ENCODE measurements around the gene KLK11.

KLK11 gene

DNA sequence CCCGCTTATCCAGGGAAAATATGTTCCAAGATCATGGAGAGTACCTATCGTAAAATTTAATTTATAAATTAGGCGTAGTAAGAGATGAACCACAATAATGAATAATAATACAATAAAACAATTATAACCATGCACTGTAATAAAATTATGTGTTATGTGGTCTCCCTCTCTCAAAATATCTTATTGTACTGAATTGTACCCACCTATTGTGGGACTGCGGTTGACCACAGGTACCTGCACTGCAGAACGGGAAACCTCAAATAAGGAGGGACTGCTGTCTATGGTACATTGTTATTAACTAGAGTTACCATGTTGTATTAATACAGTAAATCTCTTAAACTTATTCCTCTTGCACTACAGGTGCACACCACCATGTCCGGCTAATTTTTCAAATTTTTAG, 13.7 kb upstream of the KLK11 start:
- Mint-ChIP-seq H3K9me3 (no peaks in the 10 kb centered on the region), H3K36me3 (peaks cover 4% of the 10 kb centered on the region), H3K4me1 (no peaks in the 10 kb centered on the region), H3K4me3 (no peak overlapping the region), H3K27ac (no peak overlapping the region)
- DNase-seq (ENCODE audit: low spot score in 2 of 2): no peak
- ATAC-seq: no peak

DNA sequence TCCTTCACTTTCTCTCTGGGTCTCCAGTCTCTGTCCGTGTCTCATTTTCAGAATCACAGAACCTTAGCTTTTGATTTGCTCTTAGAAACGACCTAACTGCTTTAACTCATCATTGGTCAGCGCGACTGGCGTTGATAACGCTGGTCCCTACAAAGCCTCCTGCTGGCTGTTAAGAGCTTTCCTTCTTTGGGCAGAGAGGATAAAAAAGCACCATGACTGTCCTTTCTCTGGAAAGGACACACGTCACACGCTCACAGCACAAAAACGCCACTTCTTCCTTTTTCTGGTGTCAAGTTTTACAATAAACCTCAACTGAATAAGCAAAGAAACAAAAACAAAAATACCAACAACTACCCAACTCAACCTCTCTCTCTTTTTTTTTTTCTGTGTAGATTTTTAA, 10.1 kb upstream of the KLK11 start:
- Mint-ChIP-seq H3K27ac (no peak overlapping the region), H3K9me3 (no peaks in the 10 kb centered on the region), H3K4me1 (no peaks in the 10 kb centered on the region), H3K36me3 (peaks cover 4% of the 10 kb centered on the region), H3K4me3 (no peak overlapping the region)
- DNase-seq (ENCODE audit: low spot score in 2 of 2): no peak
- ATAC-seq: no peak

DNA sequence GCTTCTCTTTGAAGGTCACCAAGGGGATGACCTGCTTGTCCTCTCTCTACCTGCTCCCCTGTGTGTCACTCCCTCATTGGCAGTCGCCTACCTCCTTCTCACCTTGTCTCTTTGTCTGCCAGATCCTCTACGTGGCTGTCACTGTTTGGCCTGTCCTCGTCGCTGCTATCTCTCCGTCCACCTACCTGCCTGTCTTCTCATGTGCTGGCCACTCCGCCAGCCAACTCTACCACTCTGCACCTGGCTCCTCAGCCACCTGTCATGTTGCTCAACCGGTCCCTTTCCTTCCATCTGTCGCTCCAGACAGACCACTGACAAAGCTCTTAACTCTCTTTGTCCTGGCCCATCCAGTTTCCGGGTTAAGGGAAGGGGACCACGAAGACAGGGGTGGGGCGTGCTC, 8.3 kb upstream of the KLK11 start, which contains the start of gene KLK12:
KLK12 (minus strand) TSS at position 299 of the 400 bp plus-strand sequence. CDS start 381 bp downstream, outside the sequence.
- no peak for ATAC-seq
- Mint-ChIP-seq H3K4me1 (no peaks in the 10 kb centered on the region), H3K4me3 (no peak within 1 kb of the TSS), H3K36me3 (peaks cover 4% of the 10 kb centered on the region), H3K9me3 (no peaks in the 10 kb centered on the region), H3K27ac (no peak within 1 kb of the TSS)
- no peak for DNase-seq (ENCODE audit: low spot score in 2 of 2)

DNA sequence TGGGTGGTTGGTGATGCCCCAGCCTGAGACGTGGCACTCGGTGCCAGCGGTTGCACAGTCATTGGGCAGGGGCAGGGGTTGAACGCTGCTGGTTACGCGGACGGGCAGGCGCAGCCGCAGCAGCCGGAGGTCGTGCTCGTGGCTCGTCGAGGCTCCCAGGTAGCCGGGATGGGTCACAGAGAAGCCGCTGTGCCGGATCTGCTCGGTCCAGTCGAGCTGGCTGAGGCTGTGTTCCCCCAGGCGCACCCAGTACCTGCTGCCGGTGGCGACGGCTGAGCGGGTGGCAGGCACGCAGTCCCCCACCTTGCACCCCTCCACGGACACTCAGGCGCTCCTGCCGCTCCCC, 5.4 kb upstream of the KLK11 start:
- Mint-ChIP-seq H3K27ac (no peak overlapping the region), H3K4me1 (no peaks in the 10 kb centered on the region), H3K36me3 (peaks cover 4% of the 10 kb centered on the region), H3K4me3 (no peak overlapping the region), H3K9me3 (no peaks in the 10 kb centered on the region)
- ATAC-seq (no peak), DNase-seq (ENCODE audit: low spot score in 2 of 2) (no peak)

DNA sequence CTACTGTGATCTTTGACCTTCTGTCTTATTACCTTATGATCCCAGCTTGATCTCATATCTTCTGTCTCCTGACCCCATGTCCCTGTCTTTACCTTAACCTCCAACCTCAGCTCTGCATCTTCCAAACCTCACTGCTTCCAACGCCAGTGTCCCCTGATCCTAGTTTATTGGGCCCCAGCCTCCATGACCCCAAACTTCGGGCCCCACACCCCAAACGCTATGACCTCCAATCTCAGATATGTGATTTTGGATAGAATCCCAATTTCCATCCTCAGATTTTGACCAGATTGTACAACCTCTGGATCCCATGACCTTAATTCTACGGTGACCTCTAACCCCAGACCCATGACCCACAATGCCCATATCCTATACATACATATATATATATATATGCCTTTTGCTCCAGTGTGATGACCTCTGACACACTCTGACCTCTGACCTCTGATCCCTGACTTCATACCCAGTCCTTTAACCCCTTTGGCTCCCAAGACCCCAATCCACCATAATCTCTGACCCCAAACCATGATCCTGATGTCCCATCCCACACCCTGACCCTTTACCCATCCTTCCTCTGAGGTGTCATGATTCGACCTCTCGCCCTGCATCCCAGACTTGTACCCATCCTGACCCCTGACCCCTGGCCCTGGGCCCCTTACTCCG, 4.9 kb upstream of the KLK11 start:
- Mint-ChIP-seq H3K4me3 (no peak overlapping the region), H3K36me3 (peaks cover 4% of the 10 kb centered on the region), H3K4me1 (no peaks in the 10 kb centered on the region), H3K9me3 (no peaks in the 10 kb centered on the region), H3K27ac (no peak overlapping the region)
- ATAC-seq: no peak
- DNase-seq (ENCODE audit: low spot score in 2 of 2): no peak

DNA sequence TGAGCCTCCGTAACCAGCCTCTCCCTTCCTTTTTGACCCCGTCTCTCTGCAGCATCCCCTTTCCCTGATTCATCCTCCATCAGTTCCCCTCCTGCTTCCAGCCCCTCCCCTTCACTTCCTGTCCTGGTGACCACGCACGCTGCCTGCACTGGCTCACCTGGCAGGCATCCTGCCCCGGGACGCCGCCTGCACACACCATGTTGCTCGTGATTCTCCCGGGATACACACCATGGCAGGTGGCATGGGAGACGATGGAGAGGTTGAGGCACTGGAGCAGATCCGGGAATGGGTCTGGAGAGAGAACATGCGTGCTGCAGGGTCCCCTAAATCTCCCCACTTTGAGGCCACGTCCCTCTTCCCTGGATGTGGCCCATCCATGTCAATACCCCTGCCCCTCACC, 4.2 kb upstream of the KLK11 start:
- no peaks in the 10 kb centered on the region for H3K4me1 Mint-ChIP-seq
- no peaks in the 10 kb centered on the region for H3K9me3 Mint-ChIP-seq
- DNase-seq (ENCODE audit: low spot score in 2 of 2) (no peak), ATAC-seq (no peak)
- H3K4me3 Mint-ChIP-seq: no peak overlapping the region
- peaks cover 4% of the 10 kb centered on the region for H3K36me3 Mint-ChIP-seq
- H3K27ac Mint-ChIP-seq: no peak overlapping the region

DNA sequence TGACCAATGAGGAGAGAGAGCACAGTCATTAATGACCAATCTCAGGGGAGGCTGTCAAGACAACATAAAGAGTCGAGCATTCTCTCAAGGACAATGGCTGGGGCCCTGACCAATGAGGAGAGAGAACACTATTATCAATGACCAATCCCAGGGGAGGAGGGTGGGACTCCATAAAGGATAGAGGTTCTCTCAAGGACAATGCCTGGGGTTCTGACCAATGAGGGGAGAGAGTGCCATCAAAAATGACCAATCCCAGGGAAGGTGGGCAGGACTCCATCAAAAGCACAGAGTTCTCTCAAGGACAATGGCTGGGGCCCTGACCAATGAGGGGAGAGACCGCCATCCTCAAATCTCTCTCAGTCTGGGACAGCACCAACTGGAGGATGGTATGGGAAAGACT, 3.3 kb upstream of the KLK11 start:
- DNase-seq (ENCODE audit: low spot score in 2 of 2) (no peak), ATAC-seq (no peak)
- H3K4me3 Mint-ChIP-seq: no peak overlapping the region
- H3K36me3 Mint-ChIP-seq: no peaks in the 10 kb centered on the region
- no peaks in the 10 kb centered on the region for H3K4me1 Mint-ChIP-seq
- no peaks in the 10 kb centered on the region for H3K9me3 Mint-ChIP-seq
- no peak overlapping the region for H3K27ac Mint-ChIP-seq

DNA sequence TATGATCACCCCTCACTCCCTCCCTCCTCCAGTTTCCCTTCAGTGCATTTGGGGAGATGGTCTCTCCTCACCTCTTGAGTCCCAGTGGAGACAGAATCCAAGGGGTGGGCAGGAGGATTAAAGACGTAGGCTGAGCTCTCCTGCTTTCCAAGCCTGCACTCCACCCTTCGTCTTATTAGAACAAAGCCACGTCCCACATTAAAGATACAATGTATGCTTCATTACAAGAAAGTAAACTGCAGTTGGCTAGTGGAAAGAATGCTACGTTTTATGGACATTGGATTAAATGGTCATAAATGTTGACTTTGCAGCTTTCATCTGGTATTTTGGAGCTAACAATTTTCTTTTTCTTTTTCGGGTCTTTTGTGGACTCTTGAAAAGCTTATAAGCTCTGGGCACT, 1.5 kb upstream of the KLK11 start:
- DNase-seq (ENCODE audit: low spot score in 2 of 2) (no peak), ATAC-seq (no peak)
- Mint-ChIP-seq H3K27ac (no peak overlapping the region), H3K36me3 (no peaks in the 10 kb centered on the region), H3K4me3 (no peak overlapping the region), H3K4me1 (no peaks in the 10 kb centered on the region), H3K9me3 (no peaks in the 10 kb centered on the region)

DNA sequence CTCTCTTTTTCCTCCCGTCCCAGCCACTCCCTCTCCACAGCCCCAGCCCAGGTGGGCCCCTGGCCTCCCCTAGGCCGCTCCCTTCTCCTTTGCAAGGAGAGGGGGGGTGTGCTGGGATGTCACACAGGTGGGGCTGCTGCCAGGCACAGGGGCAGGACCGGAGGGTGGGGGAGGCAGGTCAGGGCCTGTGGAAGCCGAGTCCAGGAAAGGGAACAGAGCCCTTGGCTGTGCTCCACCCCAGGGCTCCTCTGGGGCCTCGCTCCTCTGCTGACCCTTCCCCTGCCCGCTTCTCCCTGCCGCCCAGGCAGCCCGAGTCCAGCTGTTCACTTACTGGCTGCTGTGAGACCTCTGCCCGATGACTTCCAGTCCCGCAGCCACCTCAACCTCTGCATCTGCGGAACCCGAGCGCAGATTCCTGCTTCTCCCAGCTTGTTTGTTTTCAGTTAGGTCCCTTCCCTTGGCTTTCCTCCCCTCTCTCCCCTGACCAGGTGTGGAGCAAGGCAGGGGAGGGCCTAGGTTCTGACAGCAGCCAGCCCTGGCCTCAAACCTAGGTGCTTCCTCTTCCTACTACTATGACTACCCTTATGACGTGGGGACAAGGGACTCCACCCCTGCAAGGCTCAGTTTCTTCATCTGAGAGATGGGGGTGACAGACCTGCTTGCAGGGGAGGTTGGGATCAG, 850 bp upstream of the KLK11 start:
- H3K36me3 Mint-ChIP-seq: no peaks in the 10 kb centered on the region
- DNase-seq (ENCODE audit: low spot score in 2 of 2) (no peak), ATAC-seq (no peak)
- H3K9me3 Mint-ChIP-seq: no peaks in the 10 kb centered on the region
- no peak overlapping the region for H3K4me3 Mint-ChIP-seq
- H3K4me1 Mint-ChIP-seq: no peaks in the 10 kb centered on the region
- H3K27ac Mint-ChIP-seq: no peak overlapping the region

DNA sequence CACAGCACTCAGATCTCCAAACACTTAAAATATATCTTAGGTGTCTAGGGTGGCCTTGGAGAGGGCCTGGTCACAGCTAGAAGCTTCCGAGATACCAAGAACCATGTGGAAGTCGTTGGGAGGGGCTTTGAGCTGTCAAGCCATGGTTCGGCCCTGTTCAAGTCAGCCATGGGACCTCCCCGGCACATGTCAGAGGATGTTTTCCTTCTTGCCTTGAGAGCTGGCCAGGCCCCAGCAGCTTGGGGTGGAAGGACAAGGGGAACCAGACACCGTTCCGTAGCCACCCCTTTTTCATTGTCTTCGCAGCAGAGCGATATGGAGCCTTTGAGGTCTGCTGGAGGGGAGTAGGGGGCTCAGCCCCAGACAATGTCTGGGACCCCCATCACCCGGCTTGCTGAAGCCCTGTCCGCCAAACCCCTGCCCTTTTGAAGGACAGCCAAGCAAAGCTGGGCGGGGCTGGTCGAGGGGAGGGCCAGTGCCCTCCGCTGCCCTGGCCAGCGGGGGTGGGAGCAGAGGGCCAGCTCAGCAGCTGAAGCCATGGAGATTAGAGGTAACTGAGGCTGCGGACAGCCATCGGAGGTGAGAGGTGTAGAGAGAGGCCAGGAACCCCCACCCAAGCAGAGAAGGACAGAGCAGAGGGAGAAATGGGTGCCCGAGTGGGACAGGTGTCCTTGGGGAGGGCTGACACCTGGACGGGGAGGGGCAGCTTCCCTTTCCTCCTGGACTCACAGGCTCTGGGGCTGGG, 435 bp downstream of the KLK11 start:
- DNase-seq (ENCODE audit: low spot score in 2 of 2): no peak
- no peaks in the 10 kb centered on the region for H3K4me1 Mint-ChIP-seq

DNA sequence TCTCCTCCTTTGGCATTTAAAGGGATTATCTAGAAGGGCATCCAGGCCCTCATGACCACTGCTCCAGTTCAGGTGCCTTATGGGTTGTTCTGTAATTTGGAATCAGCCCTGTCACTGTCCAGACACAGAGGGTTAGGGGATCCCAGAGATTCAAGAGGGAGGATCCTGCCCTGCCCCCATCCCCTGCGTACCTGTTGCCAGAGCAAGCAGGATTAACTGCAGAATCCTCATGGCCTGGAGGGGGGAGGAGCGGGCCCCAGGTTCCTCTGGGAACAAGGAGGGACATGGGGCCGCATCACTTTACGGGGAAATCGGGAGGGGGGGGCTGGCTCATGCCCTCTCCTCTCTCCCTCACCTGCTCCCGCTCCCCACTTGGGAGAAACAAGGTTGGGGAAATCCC, 1.0 kb downstream of the KLK11 start:
- no peaks in the 10 kb centered on the region for H3K9me3 Mint-ChIP-seq
- no peak overlapping the region for H3K27ac Mint-ChIP-seq
- H3K4me3 Mint-ChIP-seq: no peak overlapping the region
- DNase-seq (ENCODE audit: low spot score in 2 of 2) (no peak), ATAC-seq (no peak)
- no peaks in the 10 kb centered on the region for H3K36me3 Mint-ChIP-seq
- peaks cover under 1% of the 10 kb centered on the region for H3K4me1 Mint-ChIP-seq

More for the DNA sequence above, 435 bp downstream of the KLK11 start:
- Mint-ChIP-seq H3K4me3 (no peak overlapping the region), H3K36me3 (no peaks in the 10 kb centered on the region), H3K9me3 (no peaks in the 10 kb centered on the region), H3K27ac (no peak overlapping the region)
- no peak for ATAC-seq

DNA sequence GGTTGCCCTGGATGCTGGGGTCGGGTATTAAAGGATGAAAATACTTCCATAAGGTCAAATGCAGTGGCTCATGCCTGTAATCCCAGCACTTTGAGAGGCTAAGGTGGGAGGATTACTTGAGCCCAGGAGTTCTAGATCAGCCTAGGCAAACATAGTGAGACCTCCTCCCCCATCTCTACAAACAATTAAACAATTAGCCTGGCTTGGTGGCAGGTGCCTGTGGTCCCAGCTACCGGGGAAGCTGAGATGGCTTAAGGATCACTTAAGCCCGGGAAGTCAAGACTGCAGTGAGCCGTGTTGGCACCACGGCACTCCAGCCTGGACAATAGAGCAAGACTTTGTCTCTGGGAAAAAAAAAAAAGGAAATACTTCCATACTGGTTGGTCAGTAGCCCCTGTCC, 1.5 kb downstream of the KLK11 start:
- DNase-seq (ENCODE audit: low spot score in 2 of 2) (no peak), ATAC-seq (no peak)
- no peaks in the 10 kb centered on the region for H3K9me3 Mint-ChIP-seq
- no peak overlapping the region for H3K27ac Mint-ChIP-seq
- H3K36me3 Mint-ChIP-seq: peaks cover 3% of the 10 kb centered on the region
- no peak overlapping the region for H3K4me3 Mint-ChIP-seq
- peaks cover 5% of the 10 kb centered on the region for H3K4me1 Mint-ChIP-seq

DNA sequence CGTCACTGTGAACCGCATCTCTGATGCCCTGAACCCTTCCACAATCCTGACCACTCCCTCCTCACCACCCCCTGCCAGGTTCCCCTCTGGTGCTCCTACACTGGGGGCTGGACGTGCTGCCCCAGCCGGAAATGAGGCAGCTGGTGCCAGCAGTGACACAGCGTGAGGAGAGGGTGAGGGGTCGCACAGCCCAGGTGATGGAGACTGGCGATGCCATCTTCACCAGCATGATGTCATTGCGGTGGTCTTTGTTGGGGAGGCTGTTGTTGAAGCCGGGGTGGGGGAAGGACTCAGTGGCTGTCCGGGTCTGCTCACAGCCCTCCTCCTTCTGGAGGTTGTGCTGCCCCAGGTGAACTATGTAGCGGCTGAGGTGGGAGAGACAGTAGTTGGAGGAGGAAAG, 2.5 kb downstream of the KLK11 start:
- peaks cover 6% of the 10 kb centered on the region for H3K36me3 Mint-ChIP-seq
- no peak overlapping the region for H3K4me3 Mint-ChIP-seq
- H3K4me1 Mint-ChIP-seq: peaks cover 9% of the 10 kb centered on the region
- H3K27ac Mint-ChIP-seq: no peak overlapping the region
- no peak for ATAC-seq
- no peak for DNase-seq (ENCODE audit: low spot score in 2 of 2)
- no peaks in the 10 kb centered on the region for H3K9me3 Mint-ChIP-seq

DNA sequence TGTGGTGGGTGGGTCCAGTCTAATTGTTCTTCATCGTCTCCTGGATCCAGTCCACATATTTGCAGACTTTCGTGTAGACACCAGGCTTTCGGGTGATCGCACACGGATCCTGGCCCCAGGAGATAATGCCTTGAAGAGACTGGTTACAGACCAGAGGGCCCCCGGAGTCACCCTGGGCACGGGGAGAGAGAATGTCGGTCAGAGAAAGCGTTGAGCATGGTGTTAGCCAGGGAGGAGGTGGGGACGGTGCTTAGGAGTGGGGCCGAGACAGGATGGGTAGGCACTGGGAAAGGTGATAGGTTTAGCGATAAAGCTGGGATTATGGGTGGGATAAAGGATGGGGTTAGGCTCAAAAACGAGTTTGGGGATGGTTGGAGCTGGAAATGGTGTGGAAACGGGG, 3.9 kb downstream of the KLK11 start:
- no peaks in the 10 kb centered on the region for H3K9me3 Mint-ChIP-seq
- DNase-seq (ENCODE audit: low spot score in 2 of 2) (no peak), ATAC-seq (no peak)
- H3K4me3 Mint-ChIP-seq: no peak overlapping the region
- H3K4me1 Mint-ChIP-seq: peaks cover 22% of the 10 kb centered on the region
- peaks cover 6% of the 10 kb centered on the region for H3K36me3 Mint-ChIP-seq
- peak overlapping the region; percentile 35 for H3K27ac Mint-ChIP-seq

DNA sequence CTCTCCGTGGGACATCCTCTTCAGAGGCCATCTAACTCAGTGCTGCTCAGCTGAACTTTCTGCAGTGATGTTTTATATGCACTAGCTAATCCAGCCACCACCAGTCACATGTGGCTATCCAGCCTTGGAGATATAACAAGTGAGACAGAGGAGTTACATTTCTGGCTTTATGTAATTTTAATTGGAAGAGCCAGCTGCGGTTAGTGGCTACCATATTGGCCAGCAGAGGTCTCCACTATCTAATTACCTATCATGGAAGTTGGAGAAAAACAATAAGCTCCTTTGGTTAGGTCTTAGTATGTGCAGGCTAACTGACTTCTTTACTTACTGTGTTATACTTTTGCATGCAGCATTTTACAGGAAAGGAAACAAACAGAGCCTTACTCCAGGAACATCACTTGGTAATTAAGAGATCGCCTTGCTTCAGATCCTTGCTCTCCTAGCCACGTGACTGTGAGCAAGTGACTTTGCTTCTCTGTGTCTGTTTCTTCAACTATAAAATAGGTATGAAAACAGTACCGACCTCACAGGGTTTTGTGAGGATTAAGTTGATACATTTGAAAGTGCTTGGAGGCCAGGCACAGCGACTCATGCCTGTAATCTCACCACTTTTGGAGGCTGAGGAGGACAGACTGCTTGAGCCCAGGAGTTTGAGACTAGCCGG, 5.3 kb downstream of the KLK11 start:
- Mint-ChIP-seq H3K4me3 (no peak overlapping the region), H3K36me3 (peaks cover 6% of the 10 kb centered on the region), H3K27ac (no peak overlapping the region), H3K9me3 (no peaks in the 10 kb centered on the region), H3K4me1 (peaks cover 30% of the 10 kb centered on the region)
- DNase-seq (ENCODE audit: low spot score in 2 of 2): no peak
- no peak for ATAC-seq

Data from stimulated activated effector memory CD8-positive, alpha-beta T cell treated with anti-CD3 and anti-CD28 coated beads, Interleukin-12 subunit alpha, Interleukin-12 subunit beta, amount 100 ng/mL, for 72 hours (primary cell).